GM12878 (cell line): ENCODE measurements around the gene PLD3. TPM values are rescaled to one million over a fixed set of nuclear protein-coding genes. Genes with fewer than 3 reads are reported as not detected.
"Not testable (repeated sequence)": the region's sequence is repeated elsewhere in the genome, so short reads cannot be mapped to it uniquely, and the experiment has no call there.

Experiments
- ATAC-seq: fragments of 200-7000 bp; cut with Tn5 transposase; 3 replicates; pipeline ENCODE4 v1.9.1; 2020; ENCODE audit warnings: mild to moderate bottlenecking, moderate library complexity
- BruUV-seq: library from RNA; stranded (reverse); fragments of 400-500 nt; replicated peaks from 2 replicates; lab custom pipeline; 2021; lab: Mats Ljungman, UMichigan
- CTCF ChIA-PET: fragments of 300-600 bp; sonication (Branson Sonifier 250); formaldehyde crosslinking; extraction: SDS; loops from one replicate; lab custom pipeline; 2021; ENCODE audit warnings: inconsistent platforms; lab: Yijun Ruan, JAX
- POLR2A ChIA-PET: fragments of 350-600 bp; formaldehyde crosslinking; extraction: SDS; loops from one replicate; lab custom pipeline; 2021; ENCODE audit warnings: inconsistent platforms; lab: Charles Lee
- RAD21 ChIA-PET: fragments of 300-600 bp; sonication (Branson Sonifier 250); formaldehyde crosslinking; loops from one replicate; lab custom pipeline; 2023; ENCODE audit warnings: antibody characterized with exemption; ENCODE audit not compliant: unreplicated experiment; lab: Charles Lee
- SMC1A ChIA-PET: fragments of 300-600 bp; sonication (Branson Sonifier 250); formaldehyde crosslinking; loops from one replicate; lab custom pipeline; 2023; ENCODE audit not compliant: unreplicated experiment, uncharacterized antibody; lab: Charles Lee
- DNase-seq: peaks from one replicate; pipeline ENCODE4 v3.0.0-alpha.2; 2011; ENCODE audit warnings: low read depth, low spot score
- FAIRE-seq: peaks from 3 replicates; lab custom pipeline; 2011; peaks lifted over from hg19 to GRCh38; lab: Jason Lieb, UNC
- H2AFZ ChIP-seq: 2 replicates; pipeline ENCODE4 v1.6.0; 2011; ENCODE audit warnings: low read depth, low read length, control low read depth; ENCODE audit not compliant: control insufficient read depth
- H3K27ac ChIP-seq: 2 replicates; pipeline ENCODE4 v1.5.1; 2011; ENCODE audit warnings: control low read depth; ENCODE audit not compliant: control insufficient read depth, insufficient read depth
- H3K27me3 ChIP-seq, 2 experiments: replicated peaks in 1 of 2; 2 replicates each; pipeline versions ENCODE4 v1.6.0 to v1.6.1; 2011; ENCODE audit warnings: low read length in 1 of 2; ENCODE audit not compliant: control insufficient read depth in 2 of 2, insufficient read depth in 2 of 2
- H3K36me3 ChIP-seq, 2 experiments: 2 replicates each; pipeline ENCODE4 v1.5.1; 2011; ENCODE audit warnings: low read length in 1 of 2; ENCODE audit not compliant: control insufficient read depth in 2 of 2, insufficient read depth in 2 of 2
- H3K4me1 ChIP-seq: 2 replicates; pipeline ENCODE4 v1.6.1; 2011; ENCODE audit warnings: mild to moderate bottlenecking, low read length, moderate library complexity, mixed read lengths; ENCODE audit not compliant: control insufficient read depth, insufficient read depth
- H3K4me2 ChIP-seq: 2 replicates; pipeline ENCODE4 v1.6.0; 2011; ENCODE audit warnings: control low read depth; ENCODE audit not compliant: control insufficient read depth, insufficient read depth
- H3K4me3 ChIP-seq: fragments of 200-600 bp; sonication (generic); 2 replicates; pipeline ENCODE4 v1.5.1; 2016
- H3K79me2 ChIP-seq: 2 replicates; pipeline ENCODE4 v1.6.0; 2011; ENCODE audit warnings: low read length; ENCODE audit not compliant: control insufficient read depth, insufficient read depth
- H3K9ac ChIP-seq: 2 replicates; pipeline ENCODE4 v1.8.0; 2011; ENCODE audit warnings: low read length, control low read depth, mixed read lengths; ENCODE audit not compliant: control insufficient read depth, insufficient read depth
- H3K9me3 ChIP-seq: replicated peaks from 3 replicates; pipeline ENCODE4 v1.5.1; 2011; ENCODE audit warnings: mild to moderate bottlenecking, low read length; ENCODE audit not compliant: control insufficient read depth, insufficient read depth
- H4K20me1 ChIP-seq: 2 replicates; pipeline ENCODE4 v1.6.0; 2011; ENCODE audit not compliant: control insufficient read depth, insufficient read depth
- HCFC1 ChIP-seq: fragments of 150-350 bp; IDR thresholded peaks from 2 replicates; pipeline ENCODE4 v1.6.1; 2014; ENCODE audit warnings: low read length
- LARP7 ChIP-seq: fragments of 450-650 bp; IDR thresholded peaks from 2 replicates; pipeline ENCODE4 v1.6.1; 2017; ENCODE audit warnings: mild to moderate bottlenecking
- SMAD5 ChIP-seq: IDR thresholded peaks from 2 replicates; pipeline ENCODE4 v1.6.1; 2016; ENCODE audit warnings: antibody characterized with exemption, low read depth
- SREBF1 ChIP-seq: IDR thresholded peaks from 2 replicates; pipeline ENCODE4 v1.6.1; 2012; ENCODE audit warnings: mild to moderate bottlenecking, low read length
- ZZZ3 ChIP-seq: IDR thresholded peaks from 2 replicates; pipeline ENCODE4 v1.6.1; 2011; ENCODE audit warnings: low read depth; ENCODE audit not compliant: control insufficient read depth, insufficient read length
- WGBS: methylation state at CpG from one replicate; pipeline ENCODE4 v1.1.6; 2016; ENCODE audit warnings: low lambda C conversion rate; ENCODE audit not compliant: insufficient replicate concordance, insufficient coverage; ENCODE audit errors: missing lambda C conversion rate; 5-methylcytosine and 5-hydroxymethylcytosine counted together
- in situ Hi-C: fragments of 300-500 bp; cut with MboI; formaldehyde crosslinking; loops from 9 replicates; pipeline ENCODE4 v1.14.3; 2018; ENCODE audit warnings: mixed read lengths
- intact Hi-C: fragments of 100-400 bp; cut with micrococcal nuclease; formaldehyde crosslinking; loops from one replicate; pipeline ENCODE4 v1.14.2; 2022; ENCODE audit not compliant: unreplicated experiment
- polyA plus RNA-seq, 11 experiments: library from polyadenylated mRNA; depleted of rRNA in 4 of 11; unstranded in 6 of 11; stranded (reverse) in 5 of 11; fragments of >200 nt; fragmentation: Nextera tagmentation in 4 of 11; fragmentation: Illumina TruSeq in 1 of 11; extraction: Ambion mirVana in 4 of 11; extraction: Trizol in 1 of 11; gene quantifications; 1 replicate in 1 of 11; 2 replicates in 10 of 11; pipeline versions ENCODE4 v1.2.1 to v1.2.3, GENCODE V29; 2011 to 2016; ENCODE audit warnings: inconsistent platforms in 2 of 11, missing spikeins in 2 of 11, low read depth in 1 of 11
- total RNA-seq, 4 experiments: library from RNA; depleted of rRNA in 3 of 4; stranded (reverse); fragments of >200 nt in 3 of 4; fragmentation: Illumina TruSeq in 1 of 4; extraction: Trizol in 1 of 4; gene quantifications; 2 replicates each; pipeline versions ENCODE4 v1.2.1 to v1.2.3, GENCODE V29; 2013 to 2021
- TF ChIP-seq, protein P1 (sequence below): fragments of 150-350 bp; IDR thresholded peaks from 2 replicates; pipeline ENCODE4 v1.6.1; 2016; ENCODE audit warnings: low read depth, low read length
- TF ChIP-seq, protein P2 (sequence below): fragments of 450-650 bp; IDR thresholded peaks from 2 replicates; pipeline ENCODE4 v1.6.1; 2017; ENCODE audit warnings: antibody characterized with exemption, mild to moderate bottlenecking, moderate library complexity
- TF ChIP-seq, protein P3 (sequence below): fragments of 450-650 bp; formaldehyde crosslinking; IDR thresholded peaks from 2 replicates; pipeline ENCODE4 v1.4.0; 2022; ENCODE audit warnings: mild to moderate bottlenecking, moderate library complexity

PLD3 gene
- total and polyA plus RNA-seq, 10 of the 15 experiments (the other 5 are each of a cell fraction or from before 2014, with no cell fraction given): 1.3 to 134 (median 72.7) TPM

DNA sequence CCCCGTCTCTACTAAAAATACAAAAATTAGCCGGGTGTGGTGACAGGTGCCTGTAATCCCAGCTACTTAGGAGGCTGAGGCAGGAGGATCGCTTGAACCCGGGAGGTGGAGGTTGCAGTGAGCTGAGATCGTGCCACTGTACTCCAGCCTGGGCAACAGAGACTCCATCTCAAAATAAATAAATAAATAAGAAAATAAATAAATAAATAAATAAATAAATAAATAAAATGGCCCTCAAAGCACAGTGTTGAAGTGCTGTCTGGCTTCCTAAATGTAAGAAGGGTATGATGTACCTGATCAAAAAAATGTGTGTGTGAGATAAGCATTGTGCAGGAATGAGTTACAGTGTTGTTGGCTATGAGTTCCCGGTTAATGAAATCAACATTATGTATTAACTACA is 15.4 kb upstream of the PLD3 start:
- SMC1A ChIA-PET, FAIRE-seq, H3K9me3 ChIP-seq, H3K27ac ChIP-seq, intact Hi-C loops, BruUV-seq, H3K9ac ChIP-seq, H3K4me3 ChIP-seq, DNase-seq, H3K27me3 ChIP-seq, H3K4me1 ChIP-seq, H2AFZ ChIP-seq, RAD21 ChIA-PET, H3K4me2 ChIP-seq, in situ Hi-C loops, ATAC-seq, H4K20me1 ChIP-seq, H3K79me2 ChIP-seq, POLR2A ChIA-PET: not testable (repeated sequence)
- WGBS: 97% methylated on average over 6 of the region's 6 CpGs
- CTCF ChIA-PET: interaction anchor here (1.6 kb wide), 1 partner anchor 28 kb away, joined by 3 read pairs; no protein-coding TSS in a partner anchor
- H3K36me3 ChIP-seq: peaks cover 22 to 23% of the 10 kb centered on the region in 2 experiments

DNA sequence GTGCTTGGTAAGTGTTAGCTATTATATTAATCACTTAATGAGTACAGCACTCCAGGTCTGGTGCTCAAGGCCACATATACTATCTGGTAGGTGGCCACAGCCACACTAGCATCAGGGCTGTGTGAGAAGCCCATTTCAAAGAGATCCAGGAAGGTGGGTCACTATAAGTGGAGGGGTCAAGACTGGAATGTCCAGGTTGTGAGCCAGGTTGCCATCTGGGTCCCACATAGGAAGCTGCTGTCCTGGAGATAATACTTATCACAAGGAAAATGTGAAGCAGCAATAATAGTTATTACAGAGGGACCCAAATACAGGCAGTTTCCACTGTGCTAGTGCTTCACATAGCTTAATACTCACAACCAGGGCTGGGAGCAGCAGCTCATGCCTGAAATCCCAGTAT is 13.4 kb upstream of the PLD3 start:
- no peak overlapping the region for H3K4me3 ChIP-seq
- SMC1A ChIA-PET: no interaction called here
- intact Hi-C loops (no loop called here), in situ Hi-C loops (no loop called here)
- H3K79me2 ChIP-seq: no peaks in the 10 kb centered on the region; the same call in 1 of the 2 replicates
- BruUV-seq: no TSS peak
- POLR2A ChIA-PET: no interaction called here
- FAIRE-seq (no peak), ATAC-seq (no peak), DNase-seq (no peak)
- H3K9ac ChIP-seq: no peak overlapping the region
- no peaks in the 10 kb centered on the region for H3K27me3 ChIP-seq
- CTCF ChIA-PET: interaction anchor here (0.9 kb wide), 1 partner anchor 30 kb away, joined by 3 read pairs; no protein-coding TSS in a partner anchor
- no peak overlapping the region for H3K4me2 ChIP-seq
- H3K27ac ChIP-seq: no peak overlapping the region
- H3K9me3 ChIP-seq: no peaks in the 10 kb centered on the region
- no peak overlapping the region for H2AFZ ChIP-seq
- H4K20me1 ChIP-seq: no peaks in the 10 kb centered on the region
- peaks cover 5% of the 10 kb centered on the region for H3K4me1 ChIP-seq
- RAD21 ChIA-PET: no interaction called here
- peaks cover 15 to 18% of the 10 kb centered on the region in 2 experiments for H3K36me3 ChIP-seq
- TF ChIP-seq, protein P1, sequence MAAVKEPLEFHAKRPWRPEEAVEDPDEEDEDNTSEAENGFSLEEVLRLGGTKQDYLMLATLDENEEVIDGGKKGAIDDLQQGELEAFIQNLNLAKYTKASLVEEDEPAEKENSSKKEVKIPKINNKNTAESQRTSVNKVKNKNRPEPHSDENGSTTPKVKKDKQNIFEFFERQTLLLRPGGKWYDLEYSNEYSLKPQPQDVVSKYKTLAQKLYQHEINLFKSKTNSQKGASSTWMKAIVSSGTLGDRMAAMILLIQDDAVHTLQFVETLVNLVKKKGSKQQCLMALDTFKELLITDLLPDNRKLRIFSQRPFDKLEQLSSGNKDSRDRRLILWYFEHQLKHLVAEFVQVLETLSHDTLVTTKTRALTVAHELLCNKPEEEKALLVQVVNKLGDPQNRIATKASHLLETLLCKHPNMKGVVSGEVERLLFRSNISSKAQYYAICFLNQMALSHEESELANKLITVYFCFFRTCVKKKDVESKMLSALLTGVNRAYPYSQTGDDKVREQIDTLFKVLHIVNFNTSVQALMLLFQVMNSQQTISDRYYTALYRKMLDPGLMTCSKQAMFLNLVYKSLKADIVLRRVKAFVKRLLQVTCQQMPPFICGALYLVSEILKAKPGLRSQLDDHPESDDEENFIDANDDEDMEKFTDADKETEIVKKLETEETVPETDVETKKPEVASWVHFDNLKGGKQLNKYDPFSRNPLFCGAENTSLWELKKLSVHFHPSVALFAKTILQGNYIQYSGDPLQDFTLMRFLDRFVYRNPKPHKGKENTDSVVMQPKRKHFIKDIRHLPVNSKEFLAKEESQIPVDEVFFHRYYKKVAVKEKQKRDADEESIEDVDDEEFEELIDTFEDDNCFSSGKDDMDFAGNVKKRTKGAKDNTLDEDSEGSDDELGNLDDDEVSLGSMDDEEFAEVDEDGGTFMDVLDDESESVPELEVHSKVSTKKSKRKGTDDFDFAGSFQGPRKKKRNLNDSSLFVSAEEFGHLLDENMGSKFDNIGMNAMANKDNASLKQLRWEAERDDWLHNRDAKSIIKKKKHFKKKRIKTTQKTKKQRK: no peak
- TF ChIP-seq HCFC1: no peak
- TF ChIP-seq SMAD5: no peak
- TF ChIP-seq, protein P2, sequence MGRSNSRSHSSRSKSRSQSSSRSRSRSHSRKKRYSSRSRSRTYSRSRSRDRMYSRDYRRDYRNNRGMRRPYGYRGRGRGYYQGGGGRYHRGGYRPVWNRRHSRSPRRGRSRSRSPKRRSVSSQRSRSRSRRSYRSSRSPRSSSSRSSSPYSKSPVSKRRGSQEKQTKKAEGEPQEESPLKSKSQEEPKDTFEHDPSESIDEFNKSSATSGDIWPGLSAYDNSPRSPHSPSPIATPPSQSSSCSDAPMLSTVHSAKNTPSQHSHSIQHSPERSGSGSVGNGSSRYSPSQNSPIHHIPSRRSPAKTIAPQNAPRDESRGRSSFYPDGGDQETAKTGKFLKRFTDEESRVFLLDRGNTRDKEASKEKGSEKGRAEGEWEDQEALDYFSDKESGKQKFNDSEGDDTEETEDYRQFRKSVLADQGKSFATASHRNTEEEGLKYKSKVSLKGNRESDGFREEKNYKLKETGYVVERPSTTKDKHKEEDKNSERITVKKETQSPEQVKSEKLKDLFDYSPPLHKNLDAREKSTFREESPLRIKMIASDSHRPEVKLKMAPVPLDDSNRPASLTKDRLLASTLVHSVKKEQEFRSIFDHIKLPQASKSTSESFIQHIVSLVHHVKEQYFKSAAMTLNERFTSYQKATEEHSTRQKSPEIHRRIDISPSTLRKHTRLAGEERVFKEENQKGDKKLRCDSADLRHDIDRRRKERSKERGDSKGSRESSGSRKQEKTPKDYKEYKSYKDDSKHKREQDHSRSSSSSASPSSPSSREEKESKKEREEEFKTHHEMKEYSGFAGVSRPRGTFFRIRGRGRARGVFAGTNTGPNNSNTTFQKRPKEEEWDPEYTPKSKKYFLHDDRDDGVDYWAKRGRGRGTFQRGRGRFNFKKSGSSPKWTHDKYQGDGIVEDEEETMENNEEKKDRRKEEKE: no peak
- TF ChIP-seq, protein P3, sequence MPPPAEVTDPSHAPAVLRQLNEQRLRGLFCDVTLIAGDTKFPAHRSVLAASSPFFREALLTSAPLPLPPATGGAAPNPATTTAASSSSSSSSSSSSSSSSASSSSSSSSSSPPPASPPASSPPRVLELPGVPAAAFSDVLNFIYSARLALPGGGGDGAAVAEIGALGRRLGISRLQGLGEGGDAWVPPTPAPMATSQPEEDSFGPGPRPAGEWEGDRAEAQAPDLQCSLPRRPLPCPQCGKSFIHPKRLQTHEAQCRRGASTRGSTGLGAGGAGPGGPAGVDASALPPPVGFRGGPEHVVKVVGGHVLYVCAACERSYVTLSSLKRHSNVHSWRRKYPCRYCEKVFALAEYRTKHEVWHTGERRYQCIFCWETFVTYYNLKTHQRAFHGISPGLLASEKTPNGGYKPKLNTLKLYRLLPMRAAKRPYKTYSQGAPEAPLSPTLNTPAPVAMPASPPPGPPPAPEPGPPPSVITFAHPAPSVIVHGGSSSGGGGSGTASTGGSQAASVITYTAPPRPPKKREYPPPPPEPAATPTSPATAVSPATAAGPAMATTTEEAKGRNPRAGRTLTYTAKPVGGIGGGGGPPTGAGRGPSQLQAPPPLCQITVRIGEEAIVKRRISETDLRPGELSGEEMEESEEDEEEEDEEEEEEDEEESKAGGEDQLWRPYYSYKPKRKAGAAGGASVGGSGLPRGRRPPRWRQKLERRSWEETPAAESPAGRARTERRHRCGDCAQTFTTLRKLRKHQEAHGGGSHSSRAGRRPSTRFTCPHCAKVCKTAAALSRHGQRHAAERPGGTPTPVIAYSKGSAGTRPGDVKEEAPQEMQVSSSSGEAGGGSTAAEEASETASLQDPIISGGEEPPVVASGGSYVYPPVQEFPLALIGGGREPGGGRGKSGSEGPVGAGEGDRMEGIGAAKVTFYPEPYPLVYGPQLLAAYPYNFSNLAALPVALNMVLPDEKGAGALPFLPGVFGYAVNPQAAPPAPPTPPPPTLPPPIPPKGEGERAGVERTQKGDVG (CRISPR knock-in tag): no peak
- TF ChIP-seq LARP7: no peak
- no peak for TF ChIP-seq ZZZ3
- no peak for TF ChIP-seq SREBF1
